SK-N-SH (cell line): ENCODE results near the gene ARHGAP26.

ENCODE experiments used
- CHD2 ChIP-seq: fragments of 150-350 bp; IDR thresholded peaks from 2 replicates; pipeline ENCODE4 v1.6.1; 2018; ENCODE audit warnings: low read length; ENCODE audit not compliant: partially characterized antibody
- CTCF ChIP-seq: fragments of 200-600 bp; sonication (generic); IDR thresholded peaks from 2 replicates; pipeline ENCODE4 v1.6.1; 2017; ENCODE audit warnings: antibody characterized with exemption, mild to moderate bottlenecking, moderate library complexity
- EP300 ChIP-seq, 2 experiments: IDR thresholded peaks; 2 replicates each; pipeline versions ENCODE4 v1.4.0 to v1.6.1; 2012; ENCODE audit warnings: borderline replicate concordance in 1 of 2, low read depth in 1 of 2, low read length in 1 of 2
- GABPA ChIP-seq: IDR thresholded peaks from 2 replicates; pipeline ENCODE4 v1.4.0; 2012; ENCODE audit warnings: low read depth, mild to moderate bottlenecking
- MAX ChIP-seq: IDR thresholded peaks from 2 replicates; pipeline ENCODE4 v1.4.0; 2012; ENCODE audit warnings: low read depth
- POLR2AphosphoS5 ChIP-seq: IDR thresholded peaks from 2 replicates; pipeline ENCODE4 v1.6.1; 2012; ENCODE audit warnings: low read depth, low read length
- RCOR1 ChIP-seq: fragments of 150-350 bp; IDR thresholded peaks from 2 replicates; pipeline ENCODE4 v1.6.1; 2017; ENCODE audit warnings: antibody characterized with exemption, low read length
- RXRA ChIP-seq: IDR thresholded peaks from 2 replicates; pipeline ENCODE4 v1.4.0; 2012; ENCODE audit warnings: low read depth, mild to moderate bottlenecking, borderline replicate concordance
- USF1 ChIP-seq: IDR thresholded peaks from 2 replicates; pipeline ENCODE4 v1.4.0; 2012; ENCODE audit warnings: low read depth, borderline replicate concordance
- USF2 ChIP-seq: fragments of 150-350 bp; IDR thresholded peaks from 2 replicates; pipeline ENCODE4 v1.6.1; 2017; ENCODE audit warnings: antibody characterized with exemption, low read length, low read depth, borderline replicate concordance

- TF ChIP-seq RXRA: no peak
- no peak for TF ChIP-seq EP300 (IDR thresholded peaks at IDR 0.05; ENCODE audit: borderline replicate concordance in 1 of 2, low read depth in 1 of 2, low read length in 1 of 2)
- TF ChIP-seq CTCF: no peak
- no peak for TF ChIP-seq USF2
- TF ChIP-seq MAX: no peak
- TF ChIP-seq RCOR1: no peak
- TF ChIP-seq POLR2AphosphoS5: no peak
- no peak for TF ChIP-seq USF1
- TF ChIP-seq CHD2: no peak
- TF ChIP-seq GABPA: no peak
These were observed 49.1 kb downstream of the ARHGAP26 start for GRCh38 chr5:142819292-142819691.
